ENCODE data around the gene WDR33.
A peak's percentile ranks its signal among the peaks of the same experiment; 100 is the strongest.
"Not testable (repeated sequence)": the region's sequence is repeated elsewhere in the genome, so short reads cannot be mapped to it uniquely, and the experiment has no call there.

The WDR33 gene

DNA sequence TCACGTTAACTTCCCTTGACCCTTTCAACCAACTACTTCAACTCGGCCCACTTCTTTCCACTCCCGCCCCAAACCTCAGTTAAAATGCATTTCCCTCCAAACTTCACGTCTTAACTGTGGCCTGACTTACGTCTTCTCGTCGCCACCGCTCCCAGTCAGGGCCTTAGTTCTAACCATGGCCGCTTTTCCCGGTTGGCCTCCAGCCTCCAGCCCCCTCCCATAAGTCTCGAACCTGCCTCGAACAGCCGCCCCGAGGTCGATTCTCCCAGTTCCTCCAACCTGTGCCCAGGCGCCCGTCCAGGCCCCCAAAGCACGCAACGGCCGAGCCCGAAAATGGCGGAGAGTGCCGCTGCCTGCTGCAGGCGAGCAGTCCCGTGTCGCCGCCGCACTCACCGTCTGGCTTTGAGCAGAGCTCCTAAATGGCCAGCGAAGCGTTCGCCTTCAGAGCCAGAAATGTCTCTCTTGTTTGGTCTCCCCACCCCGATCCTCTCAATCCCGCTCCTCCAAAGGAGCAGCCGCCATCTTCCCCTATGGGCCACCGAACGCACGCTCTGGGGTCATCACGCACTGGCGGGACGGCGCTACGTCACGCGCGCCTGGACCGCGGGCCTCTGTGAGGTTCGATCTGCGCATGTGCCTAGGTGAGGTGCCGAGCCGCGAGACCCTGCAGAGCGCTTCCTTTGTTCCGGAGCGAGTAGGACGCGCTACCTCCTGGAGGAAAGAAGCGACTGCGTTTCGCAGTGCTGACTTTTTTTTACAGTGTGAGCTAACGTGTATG is at the start of gene WDR33:
Gene WDR33 (minus strand): TSS at position 553 of the 778 bp plus-strand sequence. CDS start 40,190 bp downstream, outside the sequence.
- FAIRE-seq (peak; percentile 98), DNase-seq (ENCODE audit: extremely low spot score, insufficient read length, low read depth) (peak; percentile 96)

DNA sequence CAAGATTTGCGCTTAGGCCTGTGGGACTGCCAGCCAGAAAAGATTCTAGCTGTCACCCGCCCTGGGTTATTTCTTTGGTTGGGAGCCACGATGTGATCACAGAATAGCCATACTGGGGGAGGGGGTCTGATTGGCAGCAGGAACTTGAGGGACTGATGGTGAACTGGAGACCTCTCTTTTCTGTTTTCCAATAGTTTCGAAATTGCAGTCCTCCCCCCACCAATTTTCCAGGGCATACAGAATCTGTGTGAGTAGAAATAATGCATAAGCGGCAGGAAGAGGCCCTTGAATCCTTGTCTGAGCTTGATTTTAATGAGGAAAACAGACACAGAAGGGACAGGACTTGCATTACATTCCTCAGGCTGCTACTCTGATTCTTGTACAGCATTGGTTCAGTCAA is 49.2 kb upstream of the WDR33 start:
- FAIRE-seq = no peak
- DNase-seq (ENCODE audit: extremely low spot score, insufficient read length, low read depth) = no peak

DNA sequence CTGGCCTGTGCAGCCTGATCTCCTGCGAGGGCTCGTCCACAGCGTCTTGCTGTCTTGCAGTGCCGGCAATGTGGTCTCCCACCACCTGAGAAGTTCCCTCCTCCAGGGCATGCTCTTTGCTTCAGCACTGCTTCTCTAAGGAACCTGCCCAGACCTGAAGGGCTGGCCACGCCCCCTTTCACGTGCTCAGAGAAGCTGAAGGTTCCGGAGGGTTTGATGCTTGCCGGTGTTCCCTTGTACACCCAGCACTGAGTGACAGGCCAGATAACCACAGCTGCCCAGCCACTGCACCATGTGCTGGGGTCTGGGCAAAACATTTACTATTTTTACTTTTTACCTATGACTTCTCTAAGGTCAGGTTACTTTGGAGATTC is 48.7 kb upstream of the WDR33 start:
- FAIRE-seq (no peak), DNase-seq (ENCODE audit: extremely low spot score, insufficient read length, low read depth) (no peak)

DNA sequence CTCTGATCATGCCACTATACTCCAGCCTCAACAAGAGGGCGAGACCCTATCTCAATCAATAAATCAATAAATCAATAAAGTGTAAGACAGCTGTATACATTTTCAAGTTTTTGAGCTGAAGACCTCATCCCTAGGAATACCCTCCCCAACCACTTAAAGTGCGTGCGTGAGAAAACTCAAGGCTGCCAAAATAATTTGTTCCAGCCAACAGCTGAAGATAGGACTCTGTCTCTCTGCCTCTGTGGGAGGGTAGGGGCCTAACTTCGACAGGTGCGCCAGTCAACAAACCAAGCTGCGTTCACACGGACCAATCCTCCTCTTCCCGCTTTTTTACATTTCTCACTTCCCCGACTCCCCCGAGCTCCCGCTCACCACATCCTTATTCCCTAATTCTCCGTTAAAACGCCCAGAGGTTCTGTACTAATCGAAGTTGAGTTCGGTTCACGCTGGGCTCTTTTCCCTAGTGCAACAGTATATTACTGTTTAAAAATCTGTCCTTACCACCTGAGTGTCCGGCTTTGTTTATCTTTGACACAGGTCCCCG is 46.4 kb upstream of the WDR33 start:
- no peak for DNase-seq (ENCODE audit: extremely low spot score, insufficient read length, low read depth)
- no peak for FAIRE-seq

DNA sequence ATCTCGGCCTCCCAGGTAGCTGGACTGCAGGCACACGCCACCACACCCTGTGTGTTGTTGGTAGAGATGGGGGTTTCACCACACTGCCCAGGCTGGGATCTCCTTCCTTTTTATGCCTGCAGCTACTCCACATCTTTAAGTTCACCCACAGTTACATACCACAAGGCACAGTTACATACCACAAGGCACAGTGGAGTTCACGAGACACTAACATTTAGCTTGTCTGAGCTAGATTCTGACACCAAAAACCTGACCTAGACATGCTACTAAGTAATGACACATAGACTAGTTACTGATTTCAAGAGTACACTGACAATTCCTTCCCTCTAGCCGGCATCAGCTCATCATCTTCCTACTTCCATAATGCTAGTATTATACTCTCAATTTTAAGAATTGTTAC is 42.7 kb upstream of the WDR33 start:
- no peak for FAIRE-seq
- no peak for DNase-seq (ENCODE audit: extremely low spot score, insufficient read length, low read depth)

DNA sequence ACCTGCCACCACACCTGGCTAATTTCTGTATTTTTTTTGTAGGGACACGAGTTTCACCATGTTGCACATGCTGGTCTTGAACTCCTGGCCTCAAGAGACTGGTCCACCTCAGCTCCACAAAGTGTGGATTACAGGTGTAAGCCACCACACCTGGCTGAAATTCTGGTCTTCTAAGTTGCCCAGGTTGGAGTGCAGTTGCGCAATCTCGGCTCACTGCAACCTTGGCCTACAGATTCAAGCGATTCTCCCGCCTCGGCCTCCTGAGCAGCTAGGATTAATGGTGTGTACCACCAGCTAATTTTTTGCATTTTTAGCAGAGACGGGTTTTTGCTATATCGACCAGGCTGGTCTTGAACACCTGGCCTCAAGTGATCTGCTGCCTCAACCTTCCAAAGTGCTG is 41.4 kb upstream of the WDR33 start:
- FAIRE-seq (no peak), DNase-seq (ENCODE audit: extremely low spot score, insufficient read length, low read depth) (no peak)

DNA sequence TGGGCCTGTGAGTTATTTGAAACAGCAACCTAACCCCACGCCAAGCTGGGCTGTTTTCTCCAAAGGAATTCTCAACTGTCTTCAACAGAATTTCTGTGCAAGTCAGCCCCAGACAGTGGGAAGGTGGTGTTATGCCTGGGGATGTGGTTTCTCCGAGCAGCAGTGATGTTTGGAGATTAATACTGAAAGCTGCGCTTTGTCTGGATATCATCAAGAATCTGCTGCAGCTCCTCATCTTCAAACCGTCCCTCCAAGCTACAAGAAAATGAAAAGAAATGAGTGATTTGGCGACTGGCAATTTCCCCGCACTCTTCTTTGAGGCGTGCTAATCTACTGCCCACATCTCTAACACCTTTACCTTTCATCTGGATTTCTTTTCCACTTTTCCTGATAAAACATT is 37.0 kb upstream of the WDR33 start:
- FAIRE-seq (no peak), DNase-seq (ENCODE audit: extremely low spot score, insufficient read length, low read depth) (no peak)

DNA sequence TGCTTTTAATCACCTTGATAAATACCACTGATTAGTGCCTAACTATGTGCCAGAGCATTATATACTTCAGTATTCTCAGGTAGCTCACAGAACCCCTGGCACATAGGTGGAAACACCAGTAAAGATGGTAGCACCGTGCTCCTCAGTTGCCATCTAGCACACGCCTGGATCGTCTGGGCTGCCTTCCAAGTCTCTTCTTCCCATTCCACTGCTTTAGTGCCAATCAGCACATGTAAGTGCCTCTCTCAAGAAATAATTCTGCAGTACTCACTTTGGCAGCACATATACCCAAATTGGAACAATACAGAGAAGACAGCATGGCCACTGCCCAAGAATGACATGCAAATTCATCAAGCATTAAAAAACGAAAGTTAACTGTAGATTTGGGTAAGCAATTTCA is 34.0 kb upstream of the WDR33 start:
- DNase-seq (ENCODE audit: extremely low spot score, insufficient read length, low read depth) (no peak), FAIRE-seq (no peak)

DNA sequence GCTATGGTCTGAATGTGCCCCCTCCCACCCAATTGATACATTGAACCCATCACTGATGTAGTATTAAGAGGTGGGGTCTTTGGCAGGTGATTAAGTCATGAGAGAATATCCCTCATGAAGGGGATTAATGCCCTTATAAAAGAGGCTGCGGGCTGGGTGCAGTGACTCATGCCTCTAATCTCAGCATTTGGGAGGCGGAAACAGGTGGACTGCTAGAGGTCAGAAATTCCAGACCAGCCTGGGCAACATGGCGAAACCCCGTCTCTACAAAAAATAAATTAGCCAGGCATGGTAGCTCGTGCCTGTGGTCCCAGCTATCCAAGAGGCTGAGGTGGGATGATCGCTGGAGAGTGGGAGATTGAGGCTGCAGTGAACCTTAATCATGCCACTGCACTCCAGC is 32.7 kb upstream of the WDR33 start:
- FAIRE-seq = no peak
- DNase-seq (ENCODE audit: extremely low spot score, insufficient read length, low read depth) = no peak

DNA sequence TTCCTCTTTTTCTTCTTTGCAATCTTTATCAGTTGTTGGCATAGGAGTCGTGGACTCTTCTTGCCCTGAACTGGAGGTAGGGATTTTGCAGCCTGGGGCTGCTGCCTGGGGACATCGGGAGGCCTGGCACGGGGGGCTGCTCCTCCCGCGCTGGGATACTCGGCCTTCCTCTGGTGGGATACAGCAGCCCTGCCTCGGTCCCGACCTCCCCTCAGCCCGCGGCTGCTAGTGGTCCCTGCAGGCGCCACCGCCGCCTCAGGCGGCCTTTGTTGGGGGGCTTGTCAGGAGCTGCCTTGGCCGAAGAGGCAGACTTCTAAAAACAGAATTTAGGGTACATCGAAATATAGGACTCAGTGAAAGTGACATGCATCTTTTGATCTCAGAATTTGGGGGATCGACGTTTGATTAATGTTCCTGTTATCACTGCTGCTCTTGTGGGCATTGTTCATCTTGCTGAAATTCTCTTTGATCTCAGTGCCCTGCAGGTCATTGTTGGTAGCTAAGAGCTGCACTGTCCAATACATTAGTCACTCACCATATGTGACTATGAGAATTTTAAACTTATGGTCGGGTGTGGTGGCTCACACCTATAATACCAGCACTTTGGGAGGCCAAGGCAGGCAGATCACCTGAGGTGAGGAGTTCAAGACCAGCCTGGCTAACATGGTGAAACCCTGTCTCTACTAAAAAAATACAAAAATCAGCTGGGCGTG is 30.7 kb upstream of the WDR33 start:
- FAIRE-seq (no peak), DNase-seq (ENCODE audit: extremely low spot score, insufficient read length, low read depth) (no peak)

DNA sequence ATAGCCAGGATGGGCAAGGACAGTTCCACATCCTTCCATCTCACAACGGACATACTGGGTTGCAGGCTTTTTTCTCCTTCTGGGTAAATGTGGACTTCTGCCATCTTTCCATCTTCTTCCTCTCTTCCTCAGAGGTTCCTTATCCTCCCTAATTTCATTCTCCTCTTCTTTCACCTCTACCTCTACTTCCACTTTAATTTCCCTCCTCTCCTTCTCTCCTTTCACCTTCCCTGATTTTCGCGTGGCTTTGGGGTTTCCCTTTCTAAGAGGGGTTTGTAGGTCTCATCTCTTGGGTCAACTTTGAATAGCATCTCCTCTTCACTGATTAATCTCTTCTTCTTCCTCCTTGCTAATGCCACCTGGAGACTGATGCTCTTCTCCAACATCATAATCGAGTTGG is 29.9 kb upstream of the WDR33 start:
- DNase-seq (ENCODE audit: extremely low spot score, insufficient read length, low read depth) (no peak), FAIRE-seq (no peak)

DNA sequence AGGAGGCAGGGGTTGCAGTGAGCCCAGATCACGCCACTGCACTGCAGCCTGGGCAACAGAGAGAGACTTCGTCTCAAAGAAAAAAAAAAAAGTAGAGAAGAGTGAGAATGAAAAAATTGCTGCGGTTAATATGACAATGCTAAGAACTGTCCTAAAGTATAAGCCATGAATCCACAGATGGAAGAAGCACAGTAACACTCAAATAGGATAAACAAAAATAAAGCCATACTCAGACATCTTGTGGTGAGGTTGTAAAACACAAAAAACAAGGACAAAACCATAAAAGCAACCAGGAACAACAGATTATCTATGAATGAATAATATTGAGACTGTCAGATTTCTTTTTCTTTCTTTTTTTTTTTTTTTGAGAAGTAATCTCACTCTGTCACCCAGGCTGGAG is 24.0 kb upstream of the WDR33 start:
- no peak for FAIRE-seq
- no peak for DNase-seq (ENCODE audit: extremely low spot score, insufficient read length, low read depth)

DNA sequence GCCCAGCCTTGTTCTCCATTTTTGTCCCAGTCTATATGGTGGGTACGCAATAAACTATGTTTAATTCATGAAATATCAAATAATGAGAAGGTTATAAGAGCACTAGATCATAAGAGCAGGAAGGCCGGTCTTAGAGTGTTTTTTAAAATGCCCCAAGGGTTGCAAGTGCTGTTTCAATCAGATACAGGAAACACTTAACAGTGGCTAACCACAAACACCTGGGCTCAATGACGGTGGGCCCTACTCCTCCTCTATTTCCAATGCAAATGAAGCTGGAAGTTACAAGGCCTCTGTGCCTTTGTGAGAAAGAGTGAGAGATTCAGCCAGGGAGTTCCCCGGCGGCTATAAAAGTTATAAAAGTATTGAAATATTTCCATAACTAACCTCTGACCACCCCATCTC is 18.9 kb upstream of the WDR33 start:
- FAIRE-seq (peak; percentile 99), DNase-seq (ENCODE audit: extremely low spot score, insufficient read length, low read depth) (peak; percentile 71)

DNA sequence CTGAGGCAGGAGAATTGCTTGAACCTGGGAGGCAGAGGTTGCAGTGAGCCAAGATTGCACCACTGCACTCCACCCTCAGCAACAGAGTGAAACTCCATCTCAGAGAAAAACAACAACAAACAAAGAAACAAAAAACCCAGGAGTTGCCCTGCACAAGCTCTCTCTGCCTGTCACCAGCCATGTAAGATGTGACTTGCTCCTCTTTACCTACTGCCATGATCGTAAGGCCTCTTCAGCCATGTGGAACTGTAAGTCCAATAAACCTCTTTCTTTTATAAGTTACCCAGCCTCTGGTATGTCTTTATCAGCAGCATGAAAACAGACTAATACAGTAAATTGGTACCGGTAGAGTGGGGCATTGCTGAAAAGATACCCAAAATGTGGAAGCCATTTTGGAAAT is 15.7 kb upstream of the WDR33 start:
- FAIRE-seq; DNase-seq (ENCODE audit: extremely low spot score, insufficient read length, low read depth): not testable (repeated sequence)

DNA sequence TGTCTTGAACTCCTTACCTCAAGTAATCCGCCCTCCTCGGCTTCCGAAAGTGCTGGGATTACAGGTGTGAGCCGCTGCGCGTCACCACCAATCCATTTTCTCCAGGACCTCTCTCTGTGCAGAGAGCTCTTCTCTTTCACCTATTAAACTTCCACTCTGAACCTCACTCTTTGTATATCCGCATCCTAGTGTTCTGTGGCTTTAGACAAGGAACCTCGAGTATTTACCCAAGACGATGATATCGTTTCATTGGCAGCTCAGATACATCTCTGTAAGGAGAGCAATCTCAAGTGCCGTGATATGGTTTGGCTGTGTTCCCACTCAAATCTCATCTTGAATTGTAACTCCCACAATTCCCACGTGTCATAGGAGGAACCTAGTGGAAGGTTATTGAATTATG is 15.1 kb upstream of the WDR33 start:
- DNase-seq (ENCODE audit: extremely low spot score, insufficient read length, low read depth) = no peak
- FAIRE-seq = no peak

DNA sequence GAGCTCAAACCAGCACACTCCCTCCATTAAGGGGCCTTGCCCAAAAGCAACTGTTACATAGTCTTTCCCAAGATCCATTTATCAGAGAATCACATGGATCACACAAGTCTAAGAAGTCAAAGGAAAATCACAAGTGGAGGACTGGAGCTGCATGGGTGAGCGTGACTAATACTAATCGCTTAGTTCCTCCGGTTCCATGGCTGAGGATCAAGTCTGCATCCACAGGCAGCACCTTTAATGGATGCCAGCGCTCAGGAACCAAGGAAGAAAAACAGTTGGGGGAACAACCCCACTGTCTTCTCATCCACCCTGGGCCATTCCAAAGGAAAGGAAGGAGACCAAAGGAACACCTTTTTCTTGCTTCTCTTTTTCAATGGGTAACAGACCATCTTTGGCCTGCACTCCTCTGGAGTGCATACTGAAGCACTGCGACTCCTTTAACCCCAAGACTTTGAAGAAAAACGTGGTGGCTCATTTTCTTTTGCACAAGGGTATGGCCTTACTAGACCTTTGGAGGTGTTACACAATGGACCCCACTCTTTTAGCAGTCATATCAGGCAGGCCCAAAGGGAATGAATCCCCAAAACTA is 9.2 kb upstream of the WDR33 start:
- FAIRE-seq = no peak
- DNase-seq (ENCODE audit: extremely low spot score, insufficient read length, low read depth) = no peak

DNA sequence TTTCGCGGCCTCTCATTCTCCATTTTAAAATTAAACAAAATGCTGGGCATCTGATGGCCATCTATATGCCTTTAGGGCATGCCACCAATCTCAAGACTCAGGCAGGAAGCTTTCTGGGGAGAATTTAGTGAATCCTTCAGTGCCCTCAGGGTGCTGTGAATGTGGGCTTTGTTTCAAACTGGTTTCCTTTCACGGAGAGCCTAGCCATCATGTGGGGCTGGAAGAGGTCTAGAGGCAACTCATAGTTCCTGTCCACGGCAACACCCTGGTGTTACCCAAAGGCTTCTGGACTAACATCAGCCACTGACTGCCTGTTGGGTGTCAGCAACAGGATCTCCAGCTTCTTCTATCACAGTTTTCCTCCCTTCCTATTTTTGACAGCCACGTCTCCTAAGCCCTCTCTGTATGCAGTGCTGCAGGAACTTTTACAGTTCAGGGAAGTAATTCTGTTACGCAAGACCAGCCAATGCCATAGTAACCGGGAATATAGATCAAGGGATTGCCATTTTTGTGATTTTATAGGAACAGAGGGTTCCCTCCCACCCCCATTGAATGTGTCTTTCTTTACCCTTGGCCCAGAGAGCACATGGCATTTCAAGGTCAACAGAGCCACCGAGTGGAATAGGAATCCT is 7.9 kb upstream of the WDR33 start:
- no peak for DNase-seq (ENCODE audit: extremely low spot score, insufficient read length, low read depth)
- no peak for FAIRE-seq

DNA sequence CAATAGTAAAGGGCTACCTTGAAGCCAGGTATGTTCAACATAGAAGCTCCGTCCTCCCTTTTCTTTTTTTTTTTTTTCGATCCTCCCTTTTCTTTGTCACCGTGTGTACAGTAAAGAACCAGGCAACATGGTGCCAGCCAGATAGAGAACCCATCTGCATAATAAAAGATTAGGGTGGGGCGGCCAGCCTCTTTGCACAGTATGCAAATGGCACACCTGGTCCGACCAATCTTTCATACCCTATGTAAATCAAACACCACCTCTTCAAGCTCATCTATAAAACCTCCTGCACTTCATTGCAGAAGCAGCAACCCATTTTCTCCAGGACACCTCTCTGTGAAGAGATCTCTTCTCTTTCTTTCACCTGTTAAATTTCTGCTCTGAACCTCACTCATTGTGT is 7.3 kb upstream of the WDR33 start:
- DNase-seq (ENCODE audit: extremely low spot score, insufficient read length, low read depth) = no peak
- FAIRE-seq = no peak

DNA sequence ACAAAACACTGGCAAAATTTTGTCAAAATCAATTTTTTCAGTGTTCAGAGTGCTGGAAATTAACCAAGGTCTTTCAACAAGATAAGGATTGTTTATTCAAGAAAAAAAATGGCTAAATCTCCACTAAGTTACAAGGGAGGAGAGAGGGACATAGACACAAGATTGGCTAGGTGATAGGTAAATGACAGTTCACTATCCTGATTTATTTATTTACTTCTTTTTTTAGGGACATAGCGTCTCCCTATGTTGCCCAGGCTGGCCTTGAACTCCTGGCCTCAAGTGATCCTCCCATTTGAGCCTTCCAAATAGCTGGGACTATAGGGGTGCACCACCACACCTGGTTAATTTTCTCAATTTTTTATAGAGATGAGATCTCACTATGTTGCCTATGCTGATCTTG is 3.7 kb upstream of the WDR33 start:
- FAIRE-seq = no peak

DNA sequence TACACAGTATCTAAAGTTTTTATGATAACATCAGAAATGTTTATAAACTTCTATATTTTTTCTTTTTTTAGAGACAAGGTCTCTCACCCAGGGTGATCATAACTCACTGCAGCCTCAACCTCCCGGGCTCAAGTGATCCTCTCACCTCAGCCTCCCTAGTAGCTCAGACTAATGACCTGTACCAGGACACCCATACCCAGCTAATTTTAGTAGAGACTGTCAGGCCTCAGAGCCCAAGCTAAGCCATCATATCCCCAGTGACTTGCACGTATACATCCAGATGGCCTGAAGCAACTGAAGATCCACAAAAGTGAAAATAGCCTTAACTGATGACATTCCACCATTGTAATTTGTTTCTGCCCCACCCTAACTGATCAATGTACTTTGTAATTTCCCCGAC is 1.5 kb upstream of the WDR33 start:
- not testable (repeated sequence) for FAIRE-seq

More for the DNA sequence above, 3.7 kb upstream of the WDR33 start:
- DNase-seq (ENCODE audit: extremely low spot score, insufficient read length, low read depth) = no peak

More for the DNA sequence above, 1.5 kb upstream of the WDR33 start:
- DNase-seq (ENCODE audit: extremely low spot score, insufficient read length, low read depth) = not testable (repeated sequence)

Data from GM18507 (cell line).